HepG2 (cell line): Measurements from ENCODE around the gene NFE2L3.

Experiments
- BRCA1 ChIP-seq: sonication (generic); formaldehyde crosslinking; IDR thresholded peaks from 2 replicates; pipeline ENCODE4 v1.4.0; 2020; ENCODE audit warnings: missing genetic modification reagents
- CTCF ChIP-seq: sonication (generic); formaldehyde crosslinking; IDR thresholded peaks from 2 replicates; pipeline ENCODE4 v1.5.0; 2020; ENCODE audit warnings: mild to moderate bottlenecking, missing genetic modification reagents, moderate library complexity
- FOSL2 ChIP-seq: sonication (generic); formaldehyde crosslinking; IDR thresholded peaks from 2 replicates; pipeline ENCODE4 v1.4.0; 2020; ENCODE audit warnings: missing genetic modification reagents
- MLX ChIP-seq: IDR thresholded peaks from 2 replicates; pipeline ENCODE4 v1.6.1; 2016
- MTF2 ChIP-seq: sonication (generic); formaldehyde crosslinking; IDR thresholded peaks from 2 replicates; pipeline ENCODE4 v1.5.0; 2020; ENCODE audit warnings: missing genetic modification reagents, borderline replicate concordance
- PBX2 ChIP-seq: IDR thresholded peaks from 2 replicates; pipeline ENCODE4 v1.6.1; 2016; ENCODE audit warnings: control low read depth
- POLR2A ChIP-seq, 2 experiments: IDR thresholded peaks; 2 replicates each; pipeline ENCODE4 v1.6.1; 2011; ENCODE audit warnings: low read depth in 2 of 2, low read length in 2 of 2, mild to moderate bottlenecking in 1 of 2, moderate library complexity in 1 of 2; ENCODE audit not compliant: insufficient read depth in 1 of 2
- TCF7L2 ChIP-seq: IDR thresholded peaks from 2 replicates; pipeline ENCODE4 v1.6.1; 2011; ENCODE audit warnings: mild to moderate bottlenecking, low read depth, low read length, moderate library complexity
- THAP11 ChIP-seq: IDR thresholded peaks from 2 replicates; pipeline ENCODE4 v1.6.1; 2016; ENCODE audit warnings: missing biosample characterization, missing genetic modification reagents
- ZBTB2 ChIP-seq: sonication (generic); formaldehyde crosslinking; IDR thresholded peaks from 2 replicates; pipeline ENCODE4 v1.8.0; 2022; ENCODE audit warnings: low read depth, missing genetic modification reagents
- ZNF275 ChIP-seq: sonication (generic); formaldehyde crosslinking; IDR thresholded peaks from 2 replicates; pipeline ENCODE4 v1.8.0; 2022; ENCODE audit warnings: missing genetic modification reagents, mild to moderate bottlenecking, inconsistent platforms, borderline replicate concordance
- ZNF281 ChIP-seq: sonication (generic); formaldehyde crosslinking; IDR thresholded peaks from 2 replicates; pipeline ENCODE4 v1.4.0; 2020; ENCODE audit warnings: missing genetic modification reagents, borderline replicate concordance
- ZNF749 ChIP-seq: sonication (generic); formaldehyde crosslinking; IDR thresholded peaks from 2 replicates; pipeline ENCODE4 v1.8.0; 2022; ENCODE audit warnings: mild to moderate bottlenecking, missing genetic modification reagents, moderate library complexity, borderline replicate concordance
- ZSCAN25 ChIP-seq: sonication (generic); formaldehyde crosslinking; IDR thresholded peaks from 2 replicates; pipeline ENCODE4 v1.8.0; 2022; ENCODE audit warnings: mild to moderate bottlenecking, missing genetic modification reagents

- TF ChIP-seq TCF7L2: no peak
- TF ChIP-seq ZNF281 (CRISPR knock-in tag): no peak
- TF ChIP-seq ZBTB2: no peak
- TF ChIP-seq ZSCAN25 (CRISPR knock-in tag): no peak
- TF ChIP-seq MLX (CRISPR knock-in tag): no peak
- TF ChIP-seq THAP11 (CRISPR knock-in tag): no peak
- TF ChIP-seq PBX2: no peak
- TF ChIP-seq CTCF (CRISPR knock-in tag): no peak
- no peak for TF ChIP-seq FOSL2 (CRISPR knock-in tag)
- TF ChIP-seq ZNF275: no peak
- TF ChIP-seq MTF2 (CRISPR knock-in tag): no peak
- TF ChIP-seq ZNF749 (CRISPR knock-in tag): no peak
- no peak for TF ChIP-seq BRCA1 (CRISPR knock-in tag)
- TF ChIP-seq POLR2A (IDR thresholded peaks at IDR 0.05; ENCODE audit: insufficient read depth in 1 of 2, low read depth in 2 of 2, low read length in 2 of 2): no peak
Measured at GRCh38 chr7:26141077-26141476, 10.9 kb upstream of the NFE2L3 start.
